ENCODE results near the gene FAM20C.

Gene FAM20C

DNA sequence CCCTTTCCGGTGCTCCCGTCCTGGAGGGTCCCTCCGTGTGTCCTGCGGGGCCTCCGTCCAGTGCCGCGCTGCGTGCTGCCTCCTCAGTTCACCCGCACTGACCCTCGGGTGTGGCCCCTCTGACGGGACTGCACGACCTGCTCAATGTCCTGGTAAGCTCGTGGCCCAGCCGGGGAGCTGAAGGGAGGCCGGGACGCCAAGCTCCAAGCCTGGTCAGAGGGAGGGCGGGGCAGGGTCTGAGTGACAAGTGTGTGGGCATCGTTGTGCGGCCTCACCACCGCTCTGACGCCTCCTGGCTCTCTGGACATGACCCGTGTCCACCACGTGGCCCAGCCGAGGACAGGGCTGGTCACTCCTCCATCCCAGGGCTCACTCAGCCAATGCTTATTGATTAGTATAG lies 25.9 kb downstream of the FAM20C start:
- no peak overlapping the region for H3K4me3 ChIP-seq (replicated peaks; ENCODE audit: insufficient read depth, low read length)
- no peak for DNase-seq (ENCODE audit: low read depth in 1 of 2, low spot score in 1 of 2)
- TF ChIP-seq POLR2AphosphoS5 (IDR thresholded peaks at IDR 0.05; ENCODE audit: low read depth), result no peak
- no peak for TF ChIP-seq GABPA (IDR thresholded peaks at IDR 0.05; ENCODE audit: low read depth)
- TF ChIP-seq, protein P1, sequence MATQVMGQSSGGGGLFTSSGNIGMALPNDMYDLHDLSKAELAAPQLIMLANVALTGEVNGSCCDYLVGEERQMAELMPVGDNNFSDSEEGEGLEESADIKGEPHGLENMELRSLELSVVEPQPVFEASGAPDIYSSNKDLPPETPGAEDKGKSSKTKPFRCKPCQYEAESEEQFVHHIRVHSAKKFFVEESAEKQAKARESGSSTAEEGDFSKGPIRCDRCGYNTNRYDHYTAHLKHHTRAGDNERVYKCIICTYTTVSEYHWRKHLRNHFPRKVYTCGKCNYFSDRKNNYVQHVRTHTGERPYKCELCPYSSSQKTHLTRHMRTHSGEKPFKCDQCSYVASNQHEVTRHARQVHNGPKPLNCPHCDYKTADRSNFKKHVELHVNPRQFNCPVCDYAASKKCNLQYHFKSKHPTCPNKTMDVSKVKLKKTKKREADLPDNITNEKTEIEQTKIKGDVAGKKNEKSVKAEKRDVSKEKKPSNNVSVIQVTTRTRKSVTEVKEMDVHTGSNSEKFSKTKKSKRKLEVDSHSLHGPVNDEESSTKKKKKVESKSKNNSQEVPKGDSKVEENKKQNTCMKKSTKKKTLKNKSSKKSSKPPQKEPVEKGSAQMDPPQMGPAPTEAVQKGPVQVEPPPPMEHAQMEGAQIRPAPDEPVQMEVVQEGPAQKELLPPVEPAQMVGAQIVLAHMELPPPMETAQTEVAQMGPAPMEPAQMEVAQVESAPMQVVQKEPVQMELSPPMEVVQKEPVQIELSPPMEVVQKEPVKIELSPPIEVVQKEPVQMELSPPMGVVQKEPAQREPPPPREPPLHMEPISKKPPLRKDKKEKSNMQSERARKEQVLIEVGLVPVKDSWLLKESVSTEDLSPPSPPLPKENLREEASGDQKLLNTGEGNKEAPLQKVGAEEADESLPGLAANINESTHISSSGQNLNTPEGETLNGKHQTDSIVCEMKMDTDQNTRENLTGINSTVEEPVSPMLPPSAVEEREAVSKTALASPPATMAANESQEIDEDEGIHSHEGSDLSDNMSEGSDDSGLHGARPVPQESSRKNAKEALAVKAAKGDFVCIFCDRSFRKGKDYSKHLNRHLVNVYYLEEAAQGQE (IDR thresholded peaks at IDR 0.05; ENCODE audit: insufficient replicate concordance, low read depth), result no peak
- TF ChIP-seq, protein P2, sequence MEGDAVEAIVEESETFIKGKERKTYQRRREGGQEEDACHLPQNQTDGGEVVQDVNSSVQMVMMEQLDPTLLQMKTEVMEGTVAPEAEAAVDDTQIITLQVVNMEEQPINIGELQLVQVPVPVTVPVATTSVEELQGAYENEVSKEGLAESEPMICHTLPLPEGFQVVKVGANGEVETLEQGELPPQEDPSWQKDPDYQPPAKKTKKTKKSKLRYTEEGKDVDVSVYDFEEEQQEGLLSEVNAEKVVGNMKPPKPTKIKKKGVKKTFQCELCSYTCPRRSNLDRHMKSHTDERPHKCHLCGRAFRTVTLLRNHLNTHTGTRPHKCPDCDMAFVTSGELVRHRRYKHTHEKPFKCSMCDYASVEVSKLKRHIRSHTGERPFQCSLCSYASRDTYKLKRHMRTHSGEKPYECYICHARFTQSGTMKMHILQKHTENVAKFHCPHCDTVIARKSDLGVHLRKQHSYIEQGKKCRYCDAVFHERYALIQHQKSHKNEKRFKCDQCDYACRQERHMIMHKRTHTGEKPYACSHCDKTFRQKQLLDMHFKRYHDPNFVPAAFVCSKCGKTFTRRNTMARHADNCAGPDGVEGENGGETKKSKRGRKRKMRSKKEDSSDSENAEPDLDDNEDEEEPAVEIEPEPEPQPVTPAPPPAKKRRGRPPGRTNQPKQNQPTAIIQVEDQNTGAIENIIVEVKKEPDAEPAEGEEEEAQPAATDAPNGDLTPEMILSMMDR (IDR thresholded peaks at IDR 0.05; ENCODE audit: insufficient read depth, low read length), result no peak
- no peak for TF ChIP-seq SPI1 (IDR thresholded peaks at IDR 0.05; ENCODE audit: borderline replicate concordance, low read depth)
- H3K27me3 ChIP-seq (ENCODE audit: insufficient read depth, poor library complexity, severe bottlenecking), result no peaks in the 10 kb centered on the region
- H3K27ac ChIP-seq (replicated peaks), result no peak overlapping the region

DNA sequence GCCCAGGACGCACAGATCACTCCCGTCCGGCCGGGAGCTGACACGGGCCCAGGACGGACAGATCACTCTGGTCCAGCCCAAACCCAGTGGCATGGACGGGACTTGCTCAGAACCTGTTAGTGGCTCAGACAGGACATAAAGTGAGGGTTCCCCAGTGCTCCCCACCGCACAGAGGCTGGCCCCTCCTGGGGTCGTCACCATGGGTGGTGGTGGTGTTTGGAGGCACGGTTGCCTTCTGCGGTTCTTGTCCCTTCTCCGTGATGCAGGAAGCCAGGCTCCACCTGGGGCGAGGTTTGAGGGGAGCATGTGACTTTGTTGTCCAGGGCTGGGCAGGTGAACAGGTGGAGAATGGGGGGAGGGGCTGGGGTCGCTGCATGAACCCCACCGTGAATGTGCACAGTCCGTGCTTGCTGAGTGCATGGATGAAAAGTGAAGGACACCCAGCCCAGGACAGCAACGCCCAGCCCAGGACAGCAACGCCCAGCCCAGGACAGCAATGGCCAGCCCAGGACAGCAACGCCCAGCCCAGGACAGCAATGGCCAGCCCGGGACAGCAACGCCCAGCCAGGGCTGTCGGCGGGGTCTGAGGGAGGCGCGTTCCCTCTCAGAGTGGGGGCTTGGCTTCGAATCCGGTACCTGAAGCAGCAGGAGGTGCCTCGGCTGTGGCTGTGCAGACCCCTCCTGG lies 26.7 kb downstream of the FAM20C start:
- H3K4me3 ChIP-seq (replicated peaks; ENCODE audit: insufficient read depth, low read length), result no peak overlapping the region
- no peaks in the 10 kb centered on the region for H3K27me3 ChIP-seq (ENCODE audit: insufficient read depth, poor library complexity, severe bottlenecking)
- H3K27ac ChIP-seq (replicated peaks), result no peak overlapping the region
- no peak for DNase-seq (ENCODE audit: low read depth in 1 of 2, low spot score in 1 of 2)
- TF ChIP-seq, protein P2 (IDR thresholded peaks at IDR 0.05; ENCODE audit: insufficient read depth, low read length), result no peak
- TF ChIP-seq POLR2AphosphoS5 (IDR thresholded peaks at IDR 0.05; ENCODE audit: low read depth) (no peak), GABPA (IDR thresholded peaks at IDR 0.05; ENCODE audit: low read depth) (no peak), SPI1 (IDR thresholded peaks at IDR 0.05; ENCODE audit: borderline replicate concordance, low read depth) (no peak)
- TF ChIP-seq, protein P1 (IDR thresholded peaks at IDR 0.05; ENCODE audit: insufficient replicate concordance, low read depth), result no peak

DNA sequence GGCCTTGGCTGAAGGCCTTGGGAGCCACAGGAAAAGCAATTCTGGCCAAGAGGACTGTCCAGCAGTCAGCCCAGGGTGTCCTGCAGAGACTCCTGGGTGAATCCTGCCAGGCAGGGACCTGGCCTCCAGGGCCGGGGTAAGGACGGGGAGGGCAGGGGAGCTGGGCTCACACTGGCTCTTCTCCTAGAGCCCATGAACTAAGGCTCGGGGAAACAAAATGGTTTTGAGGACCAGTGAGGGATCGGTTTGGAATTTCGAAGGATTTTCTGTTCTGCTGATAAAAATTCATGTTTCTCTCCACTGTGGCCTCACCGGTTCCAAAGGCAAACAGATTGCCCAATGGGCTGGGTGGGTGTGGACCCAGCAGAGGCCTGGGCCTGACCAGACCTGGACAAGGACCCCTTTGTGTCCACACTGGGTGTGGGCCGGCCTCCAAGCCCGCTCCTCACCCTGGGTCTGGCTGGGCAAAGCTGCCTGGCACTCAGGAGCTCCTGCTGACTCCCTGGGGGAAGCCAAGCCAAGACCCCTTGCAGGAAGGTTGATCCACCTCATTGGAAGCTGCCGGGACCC lies 27.3 kb downstream of the FAM20C start:
- DNase-seq (ENCODE audit: low read depth in 1 of 2, low spot score in 1 of 2), result no peak
- no peak for TF ChIP-seq SPI1 (IDR thresholded peaks at IDR 0.05; ENCODE audit: borderline replicate concordance, low read depth)
- TF ChIP-seq POLR2AphosphoS5 (IDR thresholded peaks at IDR 0.05; ENCODE audit: low read depth), result no peak
- no peak for TF ChIP-seq GABPA (IDR thresholded peaks at IDR 0.05; ENCODE audit: low read depth)
- TF ChIP-seq, protein P1 (IDR thresholded peaks at IDR 0.05; ENCODE audit: insufficient replicate concordance, low read depth), result no peak
- TF ChIP-seq, protein P2 (IDR thresholded peaks at IDR 0.05; ENCODE audit: insufficient read depth, low read length), result no peak
- Histone ChIP-seq H3K27ac (replicated peaks) (no peak overlapping the region), H3K27me3 (ENCODE audit: insufficient read depth, poor library complexity, severe bottlenecking) (no peaks in the 10 kb centered on the region), H3K4me3 (replicated peaks; ENCODE audit: insufficient read depth, low read length) (no peak overlapping the region)

Measured in HL-60 (cell line).